ENCODE measurements around the gene L1CAM.

- TF ChIP-seq MAX (IDR thresholded peaks at IDR 0.05; ENCODE audit: low read depth) (no peak), CTCF (IDR thresholded peaks at IDR 0.05) (no peak)
These were observed 18.8 kb downstream of the L1CAM start for GRCh38 chrX:153867139-153867538.

Data from SK-N-SH (cell line).